Dermis microvascular lymphatic vessel endothelial cell (primary cell): ENCODE data around the gene WARS2. TPM values are rescaled to one million over a fixed set of nuclear protein-coding genes. Genes with fewer than 3 reads are reported as not detected.
"Not testable (repeated sequence)": the region's sequence is repeated elsewhere in the genome, so short reads cannot be mapped to it uniquely, and the experiment has no call there.

Experiments
- DNase-seq, 2 donors: peaks; one replicate each; pipeline versions ENCODE4 v3.0.0 to v3.0.0-alpha.2; 2010; ENCODE audit warnings: low read depth in 2 of 2
- total RNA-seq: library from RNA; depleted of rRNA; stranded (reverse); fragments of >200 nt; gene quantifications from 2 replicates; pipeline ENCODE4 v1.2.1, GENCODE V29; 2014

WARS2 gene
- 14.8 and 17.2 TPM in 2 replicates for total RNA-seq

GRCh38 chr1:119140177-119141019 lies at the start of gene WARS2:
Gene WARS2 (minus strand): TSS chr1:119140653. CDS start chr1:119140644, 9 bp downstream.
- DNase-seq: peak; percentile 96 to 98

DNA sequence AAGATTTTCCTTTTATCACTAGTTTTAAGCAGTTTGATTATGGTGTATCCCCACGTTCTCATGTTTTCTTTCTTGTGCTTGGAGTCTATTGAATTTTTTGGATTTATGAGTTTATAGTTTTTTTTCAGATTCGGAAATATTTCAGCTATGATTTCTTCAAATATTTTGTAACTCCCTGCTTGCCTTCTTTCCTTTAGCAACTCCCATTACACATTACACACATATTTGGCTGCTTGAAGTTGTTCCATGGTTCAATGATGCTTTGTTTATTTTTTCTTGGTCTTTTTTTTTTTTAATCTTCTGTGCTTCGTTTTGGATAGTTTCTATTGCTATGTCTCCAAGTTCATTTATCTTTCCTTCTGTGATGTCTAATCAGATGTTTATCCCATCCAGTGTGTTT lies 48.5 kb upstream of the WARS2 start:
- DNase-seq: no peak

GRCh38 chr1:119187416-119187815 lies 47.0 kb upstream of the WARS2 start:
- peak; percentile 66 to 79 for DNase-seq

DNA sequence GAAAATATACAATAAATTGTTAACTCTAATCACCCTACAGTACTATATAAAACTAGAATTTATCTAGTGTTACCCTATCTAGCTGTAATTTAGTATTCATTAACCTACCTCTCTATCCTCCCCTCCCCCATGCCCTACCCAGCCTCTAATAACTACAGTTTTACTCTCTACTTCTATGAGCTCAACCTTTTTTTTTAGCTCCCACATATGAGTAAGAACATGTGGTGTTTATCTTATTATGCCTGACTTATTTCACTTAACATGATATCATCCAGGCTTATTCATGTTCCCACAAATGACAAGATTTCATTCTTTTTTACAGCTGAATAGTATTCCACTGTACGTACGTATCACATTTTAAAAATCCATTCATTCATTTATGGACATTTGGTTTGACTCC lies 46.0 kb upstream of the WARS2 start:
- DNase-seq: no peak

GRCh38 chr1:119184972-119185371 lies 44.5 kb upstream of the WARS2 start:
- no peak for DNase-seq

DNA sequence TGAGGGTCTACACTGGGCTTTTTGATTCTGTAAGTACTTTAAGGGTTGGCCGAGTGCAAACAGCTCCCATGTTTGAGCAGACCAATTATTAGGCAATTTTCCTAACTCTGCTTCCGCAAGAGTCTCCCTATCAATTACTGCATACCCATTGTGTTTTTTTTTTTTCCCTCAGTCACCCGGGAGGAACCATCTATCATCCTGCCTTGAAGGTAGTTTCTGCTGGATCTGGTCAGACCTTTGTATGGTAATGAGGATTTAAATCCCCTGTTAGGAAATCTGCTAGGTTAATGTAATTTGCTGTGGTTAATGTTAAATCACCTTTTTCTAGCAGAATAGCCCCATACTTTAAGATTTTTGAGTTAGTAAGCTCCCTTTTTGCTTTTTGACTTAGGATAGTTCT lies 40.8 kb upstream of the WARS2 start:
- no peak for DNase-seq

DNA sequence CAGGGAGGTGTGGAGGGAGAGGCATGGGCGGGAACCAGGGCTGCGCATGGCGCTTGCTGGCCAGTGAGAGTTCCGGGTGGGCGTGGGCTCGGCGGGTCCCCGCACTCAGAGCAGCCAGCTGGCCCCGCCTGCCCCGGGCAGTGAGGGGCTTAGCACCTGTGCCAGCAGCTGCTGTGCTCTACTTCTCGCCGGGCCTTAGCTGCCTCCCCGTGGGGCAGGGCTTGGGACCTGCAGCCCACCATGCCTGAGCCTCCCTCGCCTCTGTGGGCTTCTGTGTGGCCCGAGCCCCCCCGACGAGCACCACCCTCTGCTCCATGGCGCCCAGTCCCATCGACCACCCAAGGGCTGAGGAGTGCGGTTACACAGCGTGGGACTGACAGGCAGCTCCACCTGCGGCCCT lies 38.6 kb upstream of the WARS2 start:
- DNase-seq: no peak

DNA sequence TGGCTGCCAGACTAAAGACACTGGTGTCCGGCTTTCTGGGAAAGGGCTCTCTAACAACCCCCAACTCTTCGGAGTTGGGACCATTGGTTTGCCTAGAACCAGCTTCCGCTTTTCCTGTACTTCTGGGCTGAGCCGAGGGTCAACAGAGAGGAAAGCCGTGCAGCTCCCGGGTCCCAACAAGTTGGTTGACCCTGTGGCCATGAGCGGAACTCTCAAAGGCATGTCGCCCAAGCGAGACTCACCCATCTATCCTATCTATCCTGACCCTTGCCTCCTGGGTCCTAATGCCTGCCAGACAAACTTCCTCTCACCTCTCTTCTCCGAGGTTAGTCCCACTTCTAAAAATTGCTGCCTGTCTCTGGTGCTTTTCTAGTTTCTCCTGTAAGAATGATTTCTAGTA lies 32.5 kb upstream of the WARS2 start:
- DNase-seq: not testable (repeated sequence)

DNA sequence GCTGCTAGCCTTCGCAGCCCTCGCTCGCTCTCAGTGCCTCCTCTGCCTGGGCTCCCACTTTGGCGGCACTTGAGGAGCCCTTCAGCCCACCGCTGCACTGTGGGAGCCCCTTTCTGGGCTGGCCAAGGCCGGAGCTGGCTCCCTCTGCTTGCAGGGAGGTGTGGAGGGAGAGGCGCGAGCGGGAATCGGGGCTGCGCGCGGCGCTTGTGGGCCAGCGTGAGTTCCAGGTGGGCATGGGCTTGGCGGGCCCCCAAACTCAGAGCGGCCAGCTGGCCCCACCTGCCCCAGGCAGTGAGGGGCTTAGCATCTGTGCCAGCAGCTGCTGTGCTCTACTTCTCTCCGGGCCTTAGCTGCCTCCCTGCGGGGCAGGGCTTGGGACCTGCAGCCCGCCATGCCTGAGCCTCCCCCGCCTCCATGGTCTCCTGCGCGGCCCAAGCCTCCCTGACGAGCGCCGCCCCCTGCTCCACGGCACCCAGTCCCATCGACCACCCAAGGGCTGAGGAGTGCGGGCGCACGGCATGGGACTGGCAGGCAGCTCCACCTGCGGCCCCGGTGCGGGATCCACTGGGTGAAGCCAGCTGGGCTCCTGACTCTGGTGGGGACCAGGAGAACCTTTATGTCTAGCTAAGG lies 31.0 kb upstream of the WARS2 start:
- not testable (repeated sequence) for DNase-seq

DNA sequence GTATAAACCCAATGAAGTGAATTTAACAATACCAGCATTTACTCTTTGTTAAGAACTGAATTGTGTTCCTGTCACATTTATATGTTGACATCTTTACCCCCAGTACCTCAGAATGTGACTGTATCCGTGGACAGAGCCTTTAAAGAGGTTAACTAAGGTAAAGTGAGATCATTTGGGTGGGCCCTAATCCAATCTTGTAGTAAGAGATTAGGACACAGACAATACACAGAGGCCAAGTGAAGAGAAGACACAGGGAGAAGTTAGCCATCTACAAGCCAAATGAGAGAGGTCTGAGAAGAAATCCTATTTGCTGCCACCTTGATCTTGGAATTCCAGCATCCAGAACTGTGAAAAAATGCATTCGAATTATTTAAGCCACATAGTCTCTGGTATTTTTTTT lies 22.9 kb upstream of the WARS2 start:
- DNase-seq: no peak

GRCh38 chr1:119160866-119161265 lies 20.4 kb upstream of the WARS2 start:
- peak; percentile 40 to 57 for DNase-seq

- DNase-seq: no peak
These were observed 20.0 kb upstream of the WARS2 start for GRCh38 chr1:119160409-119160808.

DNA sequence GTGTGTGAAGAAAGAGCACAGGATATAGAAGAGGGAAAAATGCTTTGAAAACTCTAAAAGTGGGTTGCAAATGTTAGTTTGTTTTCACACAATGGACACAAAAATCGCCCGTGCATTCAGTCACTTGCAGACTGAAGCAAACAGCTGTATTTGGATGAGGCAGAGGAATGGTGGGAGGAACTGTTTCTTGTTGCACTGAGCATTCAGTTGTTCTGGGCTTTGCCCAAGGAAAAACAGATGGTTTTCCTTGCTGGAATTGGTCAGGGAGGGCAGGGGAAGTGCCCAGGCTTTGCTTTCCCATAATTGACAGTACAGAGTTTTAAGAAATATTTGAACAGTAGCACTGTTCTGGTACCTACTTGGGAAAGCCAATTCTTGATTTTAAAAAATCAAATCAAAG lies 19.5 kb upstream of the WARS2 start:
- no peak for DNase-seq

- peak in 1 of 2 donors; percentile 2 for DNase-seq
These were observed 18.7 kb upstream of the WARS2 start for GRCh38 chr1:119159111-119159510.

DNA sequence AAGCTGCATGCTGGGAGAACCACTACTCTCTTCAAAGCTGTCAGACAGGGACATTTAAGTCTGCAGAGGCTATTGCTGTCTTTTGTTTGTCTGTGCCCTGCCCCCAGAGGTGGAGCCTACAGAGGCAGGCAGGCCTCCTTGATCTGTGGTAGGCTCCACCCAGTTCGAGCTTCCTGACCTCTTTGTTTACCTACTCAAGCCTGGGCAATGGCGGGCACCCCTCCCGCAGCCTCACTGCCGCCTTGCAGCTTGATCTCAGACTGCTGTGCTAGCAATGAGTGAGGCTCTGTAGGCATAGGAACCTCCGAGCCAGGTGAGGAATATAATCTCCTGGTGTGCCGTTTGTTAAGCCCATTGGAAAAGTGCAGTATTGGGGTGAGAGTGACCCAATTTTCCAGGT lies 16.3 kb upstream of the WARS2 start:
- DNase-seq: not testable (repeated sequence)

DNA sequence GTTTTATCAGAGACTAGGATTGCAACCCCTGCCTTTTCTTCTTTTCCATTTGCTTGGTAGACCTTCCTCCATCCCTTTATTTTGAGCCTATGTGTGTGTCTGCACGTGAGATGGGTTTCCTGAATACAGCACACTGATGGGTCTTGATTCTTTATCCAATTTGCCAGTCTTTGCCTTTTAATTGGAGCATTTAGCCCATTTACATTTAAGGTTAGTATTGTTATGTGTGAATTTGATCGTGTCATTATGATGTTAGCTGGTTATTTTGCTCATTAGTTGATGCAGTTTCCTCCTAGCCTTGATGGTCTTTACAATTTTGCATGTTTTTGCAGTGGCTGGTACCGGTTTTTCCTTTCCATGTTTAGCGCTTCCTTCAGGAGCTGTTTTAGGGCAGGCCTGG lies 14.6 kb upstream of the WARS2 start:
- DNase-seq: not testable (repeated sequence)

DNA sequence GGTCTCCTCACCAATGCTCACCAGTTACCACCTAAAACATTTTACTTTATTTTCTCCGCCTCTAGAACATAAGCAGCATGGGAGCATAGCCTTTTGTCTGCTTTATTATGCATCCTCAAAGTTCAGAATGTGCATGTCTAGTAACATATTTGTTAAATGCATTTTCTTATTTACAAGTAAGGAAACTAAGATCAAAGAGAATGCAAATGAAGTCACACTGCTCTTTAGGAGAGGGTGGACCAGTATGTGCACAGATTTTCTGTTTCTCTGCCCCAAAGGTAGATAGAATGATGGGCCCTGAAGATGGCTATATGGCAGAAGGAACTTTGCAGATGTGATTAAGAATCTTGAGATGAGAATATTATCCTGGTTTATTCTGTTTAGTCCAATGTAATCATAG lies 9.7 kb upstream of the WARS2 start:
- no peak for DNase-seq

- DNase-seq: no peak
These were observed 7.2 kb upstream of the WARS2 start for GRCh38 chr1:119147661-119148090.

- no peak for DNase-seq
These were observed 6.0 kb upstream of the WARS2 start for GRCh38 chr1:119146466-119146865.

GRCh38 chr1:119144813-119145212 lies 4.4 kb upstream of the WARS2 start:
- no peak for DNase-seq

GRCh38 chr1:119143706-119144105 lies 3.3 kb upstream of the WARS2 start:
- no peak for DNase-seq

DNA sequence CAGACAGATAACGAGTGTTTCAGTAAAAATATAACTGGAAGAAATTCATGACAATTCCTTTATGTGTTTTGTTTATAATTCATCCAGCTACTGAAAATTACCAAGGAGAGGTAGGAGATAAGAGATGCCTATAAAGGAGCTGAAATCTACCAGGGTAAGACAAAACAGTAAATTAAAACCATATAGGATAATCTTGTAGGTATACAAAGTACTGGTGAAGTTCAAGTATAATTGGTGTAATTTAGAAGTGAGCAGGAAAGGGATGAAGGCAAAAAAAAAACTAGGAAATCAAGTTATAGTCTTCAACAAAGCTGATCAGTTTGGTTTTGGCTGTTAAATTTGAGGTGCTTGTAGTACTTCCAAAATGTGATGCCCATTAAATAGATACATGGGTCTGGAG lies 1.2 kb upstream of the WARS2 start:
- no peak for DNase-seq

DNA sequence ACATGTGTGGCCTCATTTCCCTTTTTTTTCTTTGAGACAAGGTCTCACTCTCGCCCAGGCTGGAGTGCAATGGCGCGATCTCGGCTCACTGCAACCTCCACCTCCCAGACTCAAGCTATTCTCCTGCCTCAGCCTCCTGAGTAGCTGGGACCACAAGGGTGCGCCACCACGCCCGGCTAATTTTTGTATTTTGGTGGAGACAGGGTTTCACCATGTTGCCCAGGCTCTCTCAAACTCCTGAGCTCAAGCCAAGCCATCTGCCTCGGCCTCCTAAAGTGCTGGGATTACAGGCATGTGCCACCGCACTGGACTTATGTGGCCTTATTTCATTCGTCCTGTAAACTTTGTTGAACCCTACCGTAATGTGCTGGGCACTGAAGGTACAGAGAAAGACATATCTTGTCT lies 569 bp upstream of the WARS2 start:
- DNase-seq: peak in 1 of 2 donors; percentile 11
